M059J (cell line): ENCODE results near the gene AQP6. TPM values are rescaled to one million over a fixed set of nuclear protein-coding genes. Genes with fewer than 3 reads are reported as not detected.

Experiments
- DNase-seq: peaks from one replicate; pipeline ENCODE4 v3.0.0-alpha.2; 2012; ENCODE audit warnings: low read depth
- total RNA-seq: library from RNA; depleted of rRNA; stranded (reverse); fragments of >200 nt; shearing (Covaris generic); gene quantifications from 2 replicates; pipeline ENCODE4 v1.2.3, GENCODE V29; 2014; rRNA removed

Gene AQP6, protein sequence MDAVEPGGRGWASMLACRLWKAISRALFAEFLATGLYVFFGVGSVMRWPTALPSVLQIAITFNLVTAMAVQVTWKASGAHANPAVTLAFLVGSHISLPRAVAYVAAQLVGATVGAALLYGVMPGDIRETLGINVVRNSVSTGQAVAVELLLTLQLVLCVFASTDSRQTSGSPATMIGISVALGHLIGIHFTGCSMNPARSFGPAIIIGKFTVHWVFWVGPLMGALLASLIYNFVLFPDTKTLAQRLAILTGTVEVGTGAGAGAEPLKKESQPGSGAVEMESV
- not detected in 2 replicates for total RNA-seq

DNA sequence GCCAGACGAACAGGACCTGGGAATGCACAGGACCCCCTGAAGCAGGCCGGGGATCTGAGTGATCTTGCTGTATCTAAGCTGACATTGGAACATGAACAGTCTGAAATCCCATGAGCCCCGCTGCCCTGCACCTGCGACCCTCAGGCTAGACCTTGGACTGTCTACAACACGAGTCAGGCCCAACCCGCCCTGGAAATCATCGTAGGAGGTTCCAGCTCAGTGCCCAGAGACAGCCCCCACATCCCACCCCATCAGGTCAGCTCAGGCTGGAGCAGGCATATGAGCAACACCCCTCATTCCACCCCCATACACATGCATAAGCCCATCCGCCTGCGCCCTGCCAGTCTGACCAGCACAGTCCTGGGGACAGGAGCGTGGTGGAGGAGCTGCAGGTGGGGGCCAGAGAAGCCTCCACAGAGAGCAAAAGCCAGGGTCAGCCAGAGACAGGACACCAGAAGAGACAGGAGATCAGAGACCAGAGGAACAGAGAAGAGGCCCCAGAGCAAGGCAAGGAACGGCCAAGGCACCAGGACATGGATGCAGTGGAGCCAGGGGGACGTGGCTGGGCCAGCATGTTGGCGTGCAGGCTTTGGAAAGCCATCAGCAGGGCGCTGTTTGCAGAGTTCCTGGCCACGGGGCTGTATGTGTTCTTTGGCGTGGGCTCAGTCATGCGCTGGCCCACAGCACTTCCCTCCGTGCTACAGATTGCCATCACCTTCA, at the start of gene AQP6:
TSS of gene AQP6 (plus strand) at position 307 of the 720 bp plus-strand sequence. CDS start at position 534, 227 bp downstream.
- no peak for DNase-seq

DNA sequence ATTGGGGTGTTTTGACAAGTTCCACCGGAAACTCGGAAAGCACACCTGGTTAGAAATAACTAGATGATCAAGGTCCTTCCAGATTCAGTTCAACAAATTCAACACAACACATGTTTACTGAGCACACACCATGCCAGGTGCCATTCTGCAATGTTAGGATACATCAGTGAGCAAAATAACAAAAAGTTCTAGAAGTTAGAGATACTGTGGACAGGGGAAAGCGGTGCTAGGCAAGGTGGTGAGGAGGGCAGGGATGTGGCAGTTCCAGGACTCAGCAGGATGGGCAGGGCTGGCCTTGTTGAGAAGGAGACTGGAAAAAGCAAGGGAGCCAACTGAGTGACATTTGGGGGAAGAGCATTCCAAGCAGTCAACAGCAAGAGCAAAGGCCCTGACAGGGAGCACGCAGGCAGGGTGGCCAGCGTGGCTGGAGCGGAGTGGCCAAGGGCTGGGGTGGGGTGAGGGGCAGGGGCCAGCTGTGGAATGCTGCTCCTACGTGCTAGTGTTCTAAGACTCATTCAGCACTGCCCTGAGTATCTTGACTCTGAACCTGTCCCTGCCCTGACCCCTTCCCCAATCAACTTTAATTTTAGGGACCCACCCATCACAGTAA, 49.6 kb upstream of the AQP6 start:
- DNase-seq, result no peak

DNA sequence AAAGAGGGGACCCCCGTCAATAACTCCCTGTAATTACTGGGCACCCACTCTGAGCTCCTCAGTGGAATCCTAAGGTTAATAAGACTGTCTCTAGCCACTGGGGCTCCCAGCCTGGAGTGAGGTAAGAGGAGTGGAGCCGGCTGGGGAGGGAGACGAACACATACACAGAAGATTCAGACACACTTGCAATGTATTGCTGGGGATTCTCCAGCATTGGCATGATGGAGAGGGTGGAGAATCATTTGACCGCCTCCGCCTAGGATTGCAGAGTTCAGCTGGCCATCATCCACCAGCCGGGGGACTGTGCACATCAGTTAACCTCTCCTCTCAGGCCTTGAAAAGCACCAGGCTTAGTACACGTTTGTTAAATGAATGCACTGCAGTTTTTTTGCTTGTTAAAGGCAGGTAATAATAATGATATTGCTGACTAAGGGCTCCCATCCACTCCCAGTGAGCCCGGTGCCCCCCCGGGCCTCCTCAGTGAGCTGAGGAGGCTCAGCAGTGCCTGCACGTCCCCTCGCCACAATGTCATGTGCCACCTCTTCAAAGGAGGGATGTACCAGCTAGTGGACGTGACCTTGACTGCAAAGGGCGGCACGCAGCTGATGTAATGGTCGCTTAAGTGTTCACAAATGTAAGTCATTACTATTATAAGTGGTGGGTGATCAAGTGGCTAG, 48.7 kb upstream of the AQP6 start:
- DNase-seq, result no peak

DNA sequence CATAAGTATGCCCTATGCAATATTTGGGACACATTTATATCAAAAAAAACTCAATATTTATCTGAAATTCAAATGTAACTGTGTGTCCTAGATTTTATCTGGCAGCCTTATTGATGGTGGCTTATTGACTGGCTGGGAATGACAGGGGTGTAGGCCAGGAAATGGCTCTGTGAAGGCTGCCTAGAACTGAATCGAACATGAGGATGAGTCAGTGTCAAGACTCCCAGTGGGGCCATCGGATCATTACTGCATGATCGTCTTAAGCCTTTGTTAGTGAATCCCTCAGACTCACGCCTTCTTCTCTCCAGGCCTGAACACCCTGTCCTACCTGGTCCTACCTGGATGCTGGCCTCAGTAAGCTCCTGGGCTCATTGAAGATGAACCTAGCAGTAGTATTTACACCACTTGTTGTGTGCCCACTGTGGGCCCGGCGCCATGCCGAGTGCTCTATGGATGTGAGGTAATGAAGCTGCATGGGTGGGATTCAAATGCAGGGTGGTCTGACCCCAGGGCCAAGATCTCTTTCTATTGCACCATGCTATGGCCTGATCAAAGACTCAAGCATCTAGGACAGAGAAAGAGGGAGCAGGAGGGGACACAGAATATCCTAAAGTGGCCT, 48.0 kb upstream of the AQP6 start:
- DNase-seq, result no peak

DNA sequence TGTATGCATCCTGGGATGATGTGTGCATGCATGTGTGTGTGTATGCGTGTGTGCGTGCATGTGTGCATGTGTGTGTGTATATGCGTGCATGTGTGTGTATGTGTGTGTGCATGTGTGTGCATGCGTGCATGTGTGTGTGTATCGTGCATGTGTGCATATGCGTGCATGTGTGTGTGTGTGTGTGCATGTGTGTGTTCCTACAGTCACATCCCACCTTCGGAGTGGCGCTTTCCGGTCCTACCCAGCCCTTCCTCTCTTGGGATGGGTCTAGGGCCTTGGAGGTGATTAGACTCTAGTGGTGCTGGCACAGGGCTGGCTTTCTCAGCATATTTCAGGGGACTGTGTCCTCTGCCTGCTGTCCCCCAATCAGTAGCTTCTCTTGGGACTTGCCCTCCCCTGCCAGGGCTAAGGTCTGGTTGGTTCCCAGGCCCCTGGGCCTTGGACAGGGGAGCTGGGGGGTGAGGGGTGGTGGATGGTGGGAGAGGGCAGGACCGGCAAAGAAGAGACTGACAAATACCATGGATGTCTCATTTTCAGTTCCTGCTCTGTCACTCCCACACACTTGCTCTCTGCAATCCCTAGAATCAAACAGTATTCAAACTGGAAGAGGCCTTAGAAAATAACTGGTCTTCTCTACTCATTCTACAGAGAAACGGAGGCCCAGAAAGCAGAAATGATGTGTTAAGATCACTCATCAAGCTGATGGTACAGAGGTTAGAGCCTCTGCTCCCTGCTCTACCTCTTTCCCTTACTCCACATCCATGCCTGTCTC, 47.1 kb upstream of the AQP6 start:
- DNase-seq, result no peak

DNA sequence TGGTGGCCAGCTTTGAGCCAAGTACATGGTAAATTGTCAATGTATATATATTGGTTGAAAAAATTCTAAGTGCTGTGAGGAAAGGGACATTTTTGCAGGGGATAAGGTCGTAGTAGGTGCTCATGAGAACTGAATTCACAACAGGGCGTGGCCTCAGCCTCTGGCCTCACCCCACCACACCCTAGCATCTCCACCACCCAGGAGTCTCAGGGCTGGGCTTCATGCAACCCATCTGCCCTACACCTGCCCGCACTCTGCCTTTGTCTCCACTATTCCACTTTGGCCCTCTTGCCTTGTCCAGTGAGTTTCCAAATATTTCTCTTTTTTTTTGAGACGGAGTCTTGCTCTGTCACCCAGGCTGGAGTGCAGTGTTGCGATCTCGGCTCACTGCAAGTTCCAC, 44.3 kb upstream of the AQP6 start:
- DNase-seq, result no peak

DNA sequence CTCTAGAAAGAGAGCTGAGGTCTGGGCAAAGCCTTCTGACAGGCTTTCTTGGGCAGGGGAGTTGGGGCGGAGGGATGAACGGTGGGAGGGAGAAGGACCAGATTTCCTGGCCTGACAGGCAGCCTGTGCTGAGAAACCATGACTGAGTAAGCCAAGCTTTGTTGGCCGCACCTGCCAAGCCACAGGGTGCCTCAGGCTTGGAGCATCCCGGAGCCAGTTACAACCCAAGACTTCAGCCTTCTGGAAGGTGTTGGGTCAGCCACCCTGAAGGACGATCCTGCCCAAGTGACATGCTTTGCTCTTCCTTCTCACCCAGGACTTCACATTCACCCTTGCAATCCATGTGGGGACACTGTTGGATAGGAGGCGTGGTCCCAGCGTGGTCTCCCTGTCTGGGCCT, 43.2 kb upstream of the AQP6 start:
- no peak for DNase-seq

DNA sequence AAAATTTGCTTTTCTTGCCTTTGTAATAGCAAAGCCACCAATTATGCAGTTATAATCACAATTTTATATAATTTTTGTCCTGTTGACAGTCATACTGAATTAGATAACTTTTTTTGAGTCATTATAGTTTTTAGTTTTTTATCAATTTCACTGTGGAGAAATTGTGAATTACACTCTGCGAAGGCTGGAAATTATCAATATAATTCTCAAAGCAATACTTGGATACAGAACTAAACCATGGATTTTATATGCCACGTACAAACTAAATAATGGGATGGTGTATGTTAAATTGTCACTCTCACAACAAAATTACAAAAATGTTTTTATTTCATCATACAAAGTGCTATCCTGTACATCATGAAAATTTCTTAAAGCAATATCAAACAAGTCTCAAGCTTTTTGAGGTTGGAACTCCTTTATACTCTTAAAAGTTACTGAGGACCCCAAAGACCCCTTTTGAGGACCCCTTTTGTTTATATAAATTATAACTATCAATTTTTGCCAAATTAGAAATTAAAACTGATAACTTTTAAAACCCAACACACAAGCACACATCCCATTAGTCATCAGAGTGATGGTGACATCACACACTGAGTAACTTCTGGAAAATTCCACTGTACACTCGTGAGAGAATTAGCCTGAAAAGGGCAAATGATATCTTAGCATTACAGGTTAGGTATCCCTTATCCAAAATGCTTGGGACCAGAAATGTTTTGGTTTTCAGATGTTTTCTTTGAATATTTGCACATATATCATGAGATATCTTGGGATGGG, 42.0 kb upstream of the AQP6 start:
- DNase-seq, result peak; percentile 69

DNA sequence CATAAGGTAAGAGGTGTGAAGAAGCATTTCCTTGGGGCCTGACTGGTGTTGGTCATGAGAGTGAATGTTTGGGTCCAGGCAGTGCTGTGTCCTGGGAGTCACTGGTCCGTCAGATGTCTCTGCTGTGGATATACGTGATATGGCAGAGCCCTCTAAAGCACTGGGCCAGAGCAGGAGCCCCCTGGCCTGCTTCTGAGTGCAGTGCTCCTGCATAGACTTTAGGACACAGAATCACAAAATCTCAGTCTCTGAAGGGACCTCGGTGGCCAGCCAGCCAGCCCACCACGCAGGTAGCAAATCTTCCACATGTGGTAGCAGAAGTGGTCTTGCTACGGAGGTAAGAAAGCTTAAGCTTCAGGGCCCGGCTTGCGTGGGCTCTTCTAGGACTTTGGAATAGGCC, 40.7 kb upstream of the AQP6 start:
- DNase-seq, result no peak

DNA sequence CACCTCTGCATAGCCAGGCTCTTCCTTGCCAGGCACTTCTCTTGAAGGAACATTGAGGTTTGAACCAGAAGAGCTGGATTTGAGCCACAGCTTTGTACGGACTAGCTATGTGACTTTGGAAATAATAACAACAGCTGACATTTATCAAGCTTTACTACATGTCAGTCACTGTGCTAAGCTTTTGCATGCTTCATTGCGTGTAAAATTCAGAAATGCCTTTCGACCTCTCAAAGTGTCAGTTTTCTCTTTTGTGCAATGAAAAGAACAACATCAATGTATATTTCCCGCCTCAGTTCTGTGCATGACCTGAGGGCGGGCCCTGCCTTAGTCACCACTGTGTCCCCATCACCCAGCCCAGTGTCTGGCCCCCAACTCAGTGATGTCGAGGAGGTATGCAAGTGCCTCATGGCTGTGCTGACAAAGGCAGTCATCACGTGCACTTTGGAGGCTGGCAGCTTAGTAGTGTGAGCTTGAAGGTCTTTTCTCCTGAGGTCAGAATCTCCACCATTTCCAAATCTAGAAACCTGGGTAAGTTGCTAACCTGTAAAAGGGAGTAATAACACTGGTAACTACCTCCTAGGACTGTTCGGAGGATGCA, 40.1 kb upstream of the AQP6 start:
- no peak for DNase-seq

DNA sequence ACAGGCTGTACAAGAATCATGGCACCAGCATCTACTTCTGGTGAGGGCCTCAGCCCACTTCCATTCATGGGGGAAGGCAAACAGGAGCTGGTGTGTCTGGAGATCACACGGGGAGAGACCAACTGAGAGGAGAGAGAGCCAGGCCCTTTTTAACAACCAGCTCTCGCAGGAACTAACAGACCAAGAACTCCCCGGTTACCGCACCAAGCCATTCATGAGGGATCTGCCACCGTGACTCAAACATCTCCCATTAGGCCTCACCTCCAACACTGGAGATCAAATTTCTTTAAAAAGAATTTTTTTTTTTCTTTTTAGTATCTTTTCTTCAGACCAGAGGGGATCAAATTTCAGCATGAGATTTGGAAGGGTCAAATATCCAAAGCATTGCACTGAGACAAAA, 39.0 kb upstream of the AQP6 start:
- DNase-seq, result peak; percentile 70

DNA sequence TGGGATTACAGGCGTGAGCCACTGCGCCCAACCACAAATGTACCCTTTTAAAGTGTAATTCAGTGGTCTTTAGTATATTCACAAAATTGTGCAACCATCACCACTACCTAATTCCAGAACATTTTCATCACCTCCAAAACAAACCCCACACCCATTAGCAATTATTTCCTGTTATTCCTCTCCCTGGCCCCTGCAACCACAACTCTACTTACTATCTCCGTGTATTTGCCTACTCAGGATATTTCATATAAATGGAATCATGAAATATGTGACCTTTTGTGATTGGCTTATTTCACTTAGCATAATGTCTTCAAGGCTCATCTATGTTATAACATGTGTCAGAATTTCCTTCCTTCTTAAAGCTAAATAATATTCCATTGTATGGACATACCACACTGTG, 38.2 kb upstream of the AQP6 start:
- no peak for DNase-seq

DNA sequence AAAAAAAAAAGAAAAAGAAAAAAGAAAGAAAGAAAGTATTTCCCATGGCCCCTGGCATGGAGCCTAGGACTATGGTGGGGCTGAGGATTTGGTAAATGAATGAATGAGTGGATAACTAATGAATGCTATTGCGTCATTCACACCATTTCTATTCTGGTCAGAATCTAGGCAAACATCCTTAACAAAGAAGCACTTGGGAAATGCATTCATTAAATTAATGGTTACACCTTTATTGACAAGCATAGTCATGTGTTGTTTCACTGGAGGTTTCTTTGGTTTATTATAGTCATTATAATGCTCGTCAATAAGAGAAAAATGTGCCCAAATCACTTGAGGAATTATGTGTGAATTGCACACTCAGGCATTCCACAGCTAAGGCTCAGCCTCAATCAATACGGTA, 35.8 kb upstream of the AQP6 start:
- no peak for DNase-seq

DNA sequence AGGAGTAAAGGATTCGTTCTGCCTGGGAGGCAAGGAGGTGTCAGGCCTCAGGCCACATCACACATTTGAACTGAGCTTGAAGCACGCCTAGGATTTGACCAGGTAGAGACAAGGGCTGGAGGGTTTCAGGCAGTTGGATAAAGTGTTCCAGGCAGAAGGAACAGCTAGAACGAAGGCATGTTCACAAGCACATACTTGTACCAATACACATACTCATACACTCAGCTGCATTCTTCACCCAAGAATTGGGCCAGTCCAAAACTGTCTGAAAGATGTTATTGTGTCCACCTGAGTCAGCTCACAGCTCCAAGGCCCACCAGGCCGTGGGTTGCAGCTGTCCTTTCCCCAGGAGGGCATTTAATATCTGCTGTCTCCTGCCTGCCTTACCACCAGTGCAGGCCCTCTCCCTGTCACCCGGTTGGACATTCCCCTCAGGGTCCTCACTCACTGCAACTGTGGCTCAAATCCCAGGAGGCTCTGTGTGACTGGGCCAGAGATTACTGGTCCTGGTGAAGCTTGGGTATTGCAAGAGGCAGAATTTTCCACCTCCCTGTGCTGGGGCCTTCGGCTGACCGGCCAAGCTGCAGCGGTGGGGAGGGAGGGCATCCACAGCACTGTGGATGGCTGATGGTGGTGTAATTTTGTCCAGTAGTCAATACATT, 35.0 kb upstream of the AQP6 start:
- no peak for DNase-seq

DNA sequence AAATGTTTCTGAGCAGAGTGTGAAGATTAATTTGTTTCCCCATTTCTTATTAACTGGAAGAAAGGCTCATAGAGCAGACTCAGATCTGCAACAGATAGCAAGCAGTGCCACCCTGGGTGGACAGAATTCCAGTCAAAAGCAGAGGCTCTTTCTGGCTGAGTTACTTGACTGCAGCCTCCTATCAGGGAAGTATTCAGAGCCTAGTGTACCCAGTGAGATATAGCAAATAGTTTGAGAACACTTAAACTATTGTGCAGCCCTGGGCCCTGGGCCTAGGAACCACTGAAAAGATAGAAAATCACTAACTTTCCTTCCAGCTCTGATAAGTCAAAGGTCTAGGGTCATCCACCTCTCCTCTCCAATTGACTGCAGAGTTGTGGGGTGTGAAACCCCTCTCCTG, 33.4 kb upstream of the AQP6 start:
- DNase-seq, result no peak

DNA sequence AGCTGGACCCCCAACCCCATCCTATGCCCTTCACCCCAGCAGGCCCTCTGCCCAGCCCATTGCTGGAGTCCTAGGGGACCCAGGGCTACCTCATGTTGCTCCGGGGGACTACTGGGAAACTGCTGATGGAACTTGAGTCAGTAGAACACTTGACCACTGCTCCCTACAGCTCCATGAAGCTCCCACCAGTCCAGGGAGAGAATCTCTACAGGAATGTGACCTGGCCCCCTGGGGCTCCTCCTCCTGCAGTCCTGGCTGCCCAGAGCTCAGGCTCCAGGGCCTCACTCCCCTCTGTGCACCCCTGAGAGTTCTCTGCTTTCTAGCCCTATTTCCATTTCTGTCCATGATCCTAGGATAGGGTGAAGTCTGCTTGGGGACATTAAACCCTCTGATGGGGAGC, 33.0 kb upstream of the AQP6 start:
- DNase-seq, result no peak

DNA sequence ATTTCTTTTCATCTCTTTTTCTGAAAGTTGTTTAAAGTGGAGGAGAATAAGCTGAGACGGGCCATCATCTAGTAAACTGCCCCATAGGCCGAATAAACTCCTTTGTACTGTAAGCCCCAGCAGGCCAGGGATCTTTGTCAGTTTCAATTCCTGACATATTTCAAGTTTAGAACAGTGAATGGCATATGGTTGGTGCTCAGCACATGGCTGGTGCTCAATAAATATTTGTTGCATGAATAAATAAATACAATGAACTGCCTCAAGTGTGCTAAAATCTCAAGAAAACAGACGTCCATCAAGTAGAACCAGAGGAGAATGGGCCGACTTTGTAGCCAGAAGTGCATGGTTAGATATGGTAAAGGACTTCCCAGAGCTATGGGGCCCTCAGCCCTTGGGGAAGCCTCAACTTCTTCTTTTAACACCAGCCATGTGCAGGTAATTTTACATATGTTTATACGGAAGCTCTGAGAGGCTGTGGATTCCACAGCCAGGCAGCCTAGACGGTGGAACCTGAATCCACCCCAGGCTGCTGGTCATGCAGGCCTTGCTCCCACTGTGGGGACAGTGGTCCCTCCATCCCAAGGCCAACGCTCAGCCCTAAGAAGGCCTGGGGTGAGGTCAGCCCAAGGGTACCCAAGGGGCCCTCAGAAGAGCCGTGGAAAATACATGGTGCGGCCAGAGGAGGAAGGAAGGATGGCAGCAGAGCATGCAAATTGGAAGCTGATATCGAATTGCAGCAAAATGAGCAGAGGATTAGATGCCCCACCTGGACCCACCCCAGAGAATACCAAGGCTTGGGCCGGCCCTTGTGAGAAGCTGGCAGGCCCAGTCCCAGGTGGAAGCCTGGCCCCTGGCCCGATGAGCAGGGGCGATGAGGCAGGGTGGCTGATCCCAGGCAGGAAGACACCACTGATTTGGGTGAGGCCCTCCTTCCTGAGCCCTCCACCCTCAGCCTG, 30.9 kb upstream of the AQP6 start:
- DNase-seq, result no peak

DNA sequence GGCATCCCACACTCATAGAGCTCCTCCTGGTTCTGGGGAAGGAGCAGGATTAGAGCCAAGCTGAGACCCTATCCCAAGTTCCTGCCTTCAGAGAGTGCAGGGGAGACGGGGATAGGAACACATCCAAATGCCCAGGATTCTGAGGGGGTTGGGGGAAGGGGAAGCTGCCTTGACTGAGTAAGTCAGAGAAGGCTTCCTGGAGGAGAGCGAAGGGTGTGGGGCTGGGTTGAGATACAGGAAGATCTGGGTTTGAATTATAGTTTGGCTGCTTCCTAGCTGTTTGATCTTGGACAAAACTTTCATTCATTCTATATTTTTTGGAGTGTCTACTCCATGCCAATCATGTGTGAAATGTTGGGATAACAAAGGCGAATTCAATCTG, 30.2 kb upstream of the AQP6 start:
- no peak for DNase-seq
